Activated CD4-positive, alpha-beta T cell treated with anti-CD3 and anti-CD28 coated beads, Interleukin-2, amount 10 ng/mL, durations not matched to agents 7 days and 5 days (primary cell): ENCODE data around the gene IGFBPL1. TPM values are rescaled to one million over a fixed set of nuclear protein-coding genes. Genes with fewer than 3 reads are reported as not detected.
A peak's percentile ranks its signal among the peaks of the same experiment; 100 is the strongest.

Experiments used
- CTCF ChIA-PET: fragments of 350-600 bp; sonication (Branson Sonifier 250); formaldehyde crosslinking; loops from one replicate; lab custom pipeline; 2021; ENCODE audit warnings: antibody characterized with exemption; lab: Charles Lee
- POLR2A ChIA-PET: fragments of 350-600 bp; sonication (Branson Sonifier 250); formaldehyde crosslinking; loops from one replicate; lab custom pipeline; 2021; ENCODE audit warnings: antibody characterized with exemption; lab: Charles Lee
- DNase-seq: peaks from one replicate; pipeline ENCODE4 v3.0.0-alpha.2; 2020
- H3K27ac Mint-ChIP-seq: one replicate; pipeline ENCODE4 v1.8.0; 2021; ENCODE audit warnings: mild to moderate bottlenecking, moderate library complexity, mixed read lengths
- H3K27me3 Mint-ChIP-seq: one replicate; pipeline ENCODE4 v1.8.0; 2021; ENCODE audit warnings: mixed read lengths
- H3K36me3 Mint-ChIP-seq: one replicate; pipeline ENCODE4 v1.8.0; 2021; ENCODE audit warnings: low read depth, mixed read lengths
- H3K4me1 Mint-ChIP-seq: one replicate; pipeline ENCODE4 v1.8.0; 2021; ENCODE audit warnings: mixed read lengths
- H3K4me3 Mint-ChIP-seq: one replicate; pipeline ENCODE4 v1.8.0; 2021; ENCODE audit warnings: mild to moderate bottlenecking, moderate library complexity, mixed read lengths
- H3K9me3 Mint-ChIP-seq: one replicate; pipeline ENCODE4 v1.8.0; 2021; ENCODE audit warnings: mixed read lengths
- total RNA-seq, 2 experiments: library from RNA; stranded (reverse); gene quantifications; one replicate each; pipeline ENCODE4 v1.2.3, GENCODE V29; 2021

IGFBPL1 gene
- total RNA-seq, 2 experiments from 2014 or later = not detected

DNA sequence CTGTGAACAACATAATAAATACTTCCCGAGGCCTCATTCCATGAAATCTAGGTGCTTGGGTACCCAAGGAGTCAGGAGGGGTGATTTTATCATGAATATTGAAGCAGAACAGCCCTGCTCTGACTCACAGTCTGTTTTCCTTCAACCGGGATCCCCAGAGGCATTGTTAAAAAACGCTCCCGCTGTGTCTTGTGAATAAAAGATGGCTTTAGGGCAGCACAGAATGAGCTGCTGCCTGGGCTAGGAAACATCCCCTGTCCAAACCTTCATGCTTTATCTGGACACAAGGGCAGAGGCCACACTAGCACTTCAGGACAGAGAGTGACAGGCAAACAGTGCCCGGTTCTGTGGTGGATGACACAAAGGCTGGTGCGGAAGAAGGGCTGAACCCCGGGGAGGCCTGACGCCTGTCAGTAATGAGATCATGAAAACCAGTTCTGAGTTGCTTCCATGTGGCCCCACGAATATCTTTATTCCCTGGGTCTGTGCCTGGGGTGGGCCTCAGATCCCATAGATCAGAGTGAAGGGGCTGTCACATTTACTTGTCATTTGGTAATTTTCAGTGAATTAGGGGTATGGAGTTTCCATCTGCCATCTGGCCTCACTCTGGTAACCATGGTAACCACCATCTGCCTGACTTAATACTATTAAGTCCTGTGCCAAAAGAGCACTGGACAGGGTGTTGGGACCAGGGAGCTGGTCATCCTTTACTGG, 2.6 kb downstream of the IGFBPL1 start:
- Mint-ChIP-seq H3K4me1 (peaks cover 6% of the 10 kb centered on the region), H3K27me3 (peaks cover 36% of the 10 kb centered on the region)
- DNase-seq = no peak

GRCh38 chr9:38419181-38419580, 5.1 kb downstream of the IGFBPL1 start:
- POLR2A ChIA-PET = no interaction called here
- CTCF ChIA-PET = no interaction called here
- DNase-seq = no peak
- H3K36me3 Mint-ChIP-seq = no peaks in the 10 kb centered on the region
- H3K27ac Mint-ChIP-seq = no peak overlapping the region
- no peak overlapping the region for H3K4me3 Mint-ChIP-seq
- no peaks in the 10 kb centered on the region for H3K9me3 Mint-ChIP-seq
- peaks cover 22% of the 10 kb centered on the region for H3K27me3 Mint-ChIP-seq
- H3K4me1 Mint-ChIP-seq = peaks cover 3% of the 10 kb centered on the region

More for the DNA sequence above, 2.6 kb downstream of the IGFBPL1 start:
- H3K4me3 Mint-ChIP-seq = no peak overlapping the region
- ChIA-PET POLR2A (no interaction called here), CTCF (no interaction called here)
- no peaks in the 10 kb centered on the region for H3K36me3 Mint-ChIP-seq
- H3K9me3 Mint-ChIP-seq = no peaks in the 10 kb centered on the region
- no peak overlapping the region for H3K27ac Mint-ChIP-seq

- peaks cover under 1% of the 10 kb centered on the region for H3K4me1 Mint-ChIP-seq
- ChIA-PET POLR2A (no interaction called here), CTCF (no interaction called here)
- H3K4me3 Mint-ChIP-seq = no peak overlapping the region
- H3K27ac Mint-ChIP-seq = no peak overlapping the region
- no peak for DNase-seq
- peaks cover 19% of the 10 kb centered on the region for H3K27me3 Mint-ChIP-seq
- H3K36me3 Mint-ChIP-seq = no peaks in the 10 kb centered on the region
- no peaks in the 10 kb centered on the region for H3K9me3 Mint-ChIP-seq
These were observed 5.9 kb downstream of the IGFBPL1 start for GRCh38 chr9:38418366-38418765.

GRCh38 chr9:38417003-38417945, 7.0 kb downstream of the IGFBPL1 start:
- DNase-seq = peak; percentile 51
- Mint-ChIP-seq H3K4me1 (no peaks in the 10 kb centered on the region), H3K36me3 (no peaks in the 10 kb centered on the region), H3K27me3 (peaks cover 8% of the 10 kb centered on the region), H3K4me3 (no peak overlapping the region), H3K27ac (no peak overlapping the region), H3K9me3 (no peaks in the 10 kb centered on the region)
- ChIA-PET CTCF (interaction anchor here (1.2 kb wide), 1 partner anchor 15 kb away, joined by 4 read pairs; no protein-coding TSS in a partner anchor), POLR2A (no interaction called here)

GRCh38 chr9:38416461-38416860, 7.8 kb downstream of the IGFBPL1 start:
- ChIA-PET POLR2A (no interaction called here), CTCF (interaction anchor here (1.2 kb wide), 1 partner anchor 16 kb away, joined by 4 read pairs; no protein-coding TSS in a partner anchor)
- no peaks in the 10 kb centered on the region for H3K36me3 Mint-ChIP-seq
- no peaks in the 10 kb centered on the region for H3K9me3 Mint-ChIP-seq
- no peaks in the 10 kb centered on the region for H3K4me1 Mint-ChIP-seq
- no peak for DNase-seq
- no peak overlapping the region for H3K4me3 Mint-ChIP-seq
- no peak overlapping the region for H3K27ac Mint-ChIP-seq
- H3K27me3 Mint-ChIP-seq = peaks cover 7% of the 10 kb centered on the region

- H3K36me3 Mint-ChIP-seq = no peaks in the 10 kb centered on the region
- no peak overlapping the region for H3K4me3 Mint-ChIP-seq
- DNase-seq = no peak
- POLR2A ChIA-PET = no interaction called here
- CTCF ChIA-PET = interaction anchor here (0.7 kb wide), 1 partner anchor 327 kb away, joined by 3 read pairs; no protein-coding TSS in a partner anchor
- H3K4me1 Mint-ChIP-seq = no peaks in the 10 kb centered on the region
- no peak overlapping the region for H3K27ac Mint-ChIP-seq
- H3K9me3 Mint-ChIP-seq = no peaks in the 10 kb centered on the region
- peaks cover 9% of the 10 kb centered on the region for H3K27me3 Mint-ChIP-seq
These were observed 8.4 kb downstream of the IGFBPL1 start for GRCh38 chr9:38415856-38416255.

GRCh38 chr9:38414040-38414723, 10.1 kb downstream of the IGFBPL1 start:
- H3K27me3 Mint-ChIP-seq = peaks cover 4% of the 10 kb centered on the region
- no peak overlapping the region for H3K4me3 Mint-ChIP-seq
- H3K9me3 Mint-ChIP-seq = no peaks in the 10 kb centered on the region
- no peak overlapping the region for H3K27ac Mint-ChIP-seq
- no peak for DNase-seq
- ChIA-PET CTCF (interaction anchor here (0.5 kb wide), 1 partner anchor 444 kb away, joined by 3 read pairs; no protein-coding TSS in a partner anchor), POLR2A (no interaction called here)
- no peaks in the 10 kb centered on the region for H3K4me1 Mint-ChIP-seq
- no peaks in the 10 kb centered on the region for H3K36me3 Mint-ChIP-seq

DNA sequence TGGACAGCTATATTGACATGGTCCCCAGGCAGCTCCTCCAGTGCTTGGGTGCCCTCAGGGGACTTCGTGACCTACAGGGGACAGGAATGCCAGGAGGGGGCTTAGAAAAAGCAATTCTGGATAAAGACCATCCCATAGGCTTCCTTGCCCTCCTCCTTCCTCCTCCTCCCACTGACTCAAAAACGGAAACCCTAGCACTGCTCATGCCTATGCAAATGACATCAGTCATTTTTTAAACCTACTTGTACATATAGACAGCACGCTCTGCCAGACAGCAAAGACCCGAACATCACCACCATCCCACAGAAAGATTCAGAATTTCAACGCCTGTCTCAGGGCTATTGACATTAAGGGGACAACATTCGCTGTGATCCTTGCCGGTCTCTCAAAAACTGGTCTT, 11.0 kb downstream of the IGFBPL1 start:
- H3K4me1 Mint-ChIP-seq = no peaks in the 10 kb centered on the region
- H3K27ac Mint-ChIP-seq = no peak overlapping the region
- H3K36me3 Mint-ChIP-seq = no peaks in the 10 kb centered on the region
- no peak for DNase-seq
- H3K27me3 Mint-ChIP-seq = peaks cover 4% of the 10 kb centered on the region
- ChIA-PET POLR2A (no interaction called here), CTCF (no interaction called here)
- H3K4me3 Mint-ChIP-seq = no peak overlapping the region
- no peaks in the 10 kb centered on the region for H3K9me3 Mint-ChIP-seq

DNA sequence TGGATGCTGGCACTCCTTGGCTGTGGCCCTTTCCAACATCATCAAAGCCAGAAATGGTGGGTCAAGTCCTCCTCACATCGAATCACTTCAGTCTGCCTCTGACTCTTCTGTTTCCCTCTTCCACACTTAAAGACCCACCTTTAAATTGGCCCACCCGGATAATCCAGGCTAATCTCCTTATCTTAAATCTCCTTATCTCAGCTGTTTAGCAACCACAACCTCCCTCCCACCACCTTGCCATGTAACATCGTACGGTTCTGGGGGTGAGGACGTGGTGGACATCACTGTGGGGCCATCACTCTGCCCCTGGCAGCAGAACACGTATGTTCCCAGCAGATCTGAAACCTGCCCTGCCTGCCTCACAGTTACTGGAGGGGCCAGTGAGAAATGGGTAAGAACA, 11.5 kb downstream of the IGFBPL1 start:
- Mint-ChIP-seq H3K4me3 (no peak overlapping the region), H3K36me3 (no peaks in the 10 kb centered on the region), H3K27ac (no peak overlapping the region), H3K9me3 (no peaks in the 10 kb centered on the region), H3K4me1 (no peaks in the 10 kb centered on the region), H3K27me3 (peaks cover 4% of the 10 kb centered on the region)
- no peak for DNase-seq
- POLR2A ChIA-PET = no interaction called here
- CTCF ChIA-PET = no interaction called here

GRCh38 chr9:38408719-38409118, 15.5 kb downstream of the IGFBPL1 start:
- Mint-ChIP-seq H3K27me3 (peaks cover 15% of the 10 kb centered on the region), H3K4me3 (no peak overlapping the region), H3K9me3 (no peaks in the 10 kb centered on the region), H3K4me1 (no peaks in the 10 kb centered on the region), H3K36me3 (no peaks in the 10 kb centered on the region), H3K27ac (no peak overlapping the region)
- DNase-seq = no peak
- ChIA-PET POLR2A (no interaction called here), CTCF (no interaction called here)

DNA sequence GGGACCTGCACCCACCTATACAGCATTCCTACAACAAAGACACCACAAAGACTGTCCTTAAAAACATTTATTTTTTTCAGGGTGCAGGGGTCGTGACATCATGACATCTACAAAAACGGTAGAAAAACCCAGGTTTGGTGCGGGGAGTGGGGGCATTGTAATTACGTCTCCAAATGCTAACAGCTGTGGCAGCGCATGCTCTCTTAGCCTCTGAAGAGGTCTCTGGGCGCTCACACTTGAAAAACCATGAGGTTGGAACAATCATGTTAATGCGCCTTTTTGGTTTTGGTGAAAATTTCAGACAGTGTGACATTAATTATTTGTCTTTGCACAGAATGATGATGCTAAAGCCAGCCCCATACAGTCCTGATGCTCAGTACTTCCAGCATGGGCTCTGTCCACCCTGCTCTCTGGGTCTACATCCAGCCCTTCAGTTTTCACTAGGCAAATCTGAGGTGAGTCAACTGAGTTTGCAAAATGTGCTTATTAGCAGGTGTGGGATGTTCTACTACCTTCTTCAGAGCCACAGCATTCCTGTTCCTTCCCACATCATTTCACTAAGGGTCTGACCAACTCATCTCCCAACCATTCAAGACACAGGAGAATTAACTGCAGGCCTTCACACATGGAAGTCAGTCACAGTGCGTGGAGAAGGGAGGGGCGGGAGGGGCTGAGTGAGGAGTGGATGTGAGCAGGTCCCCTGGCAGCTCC, 17.6 kb downstream of the IGFBPL1 start:
- CTCF ChIA-PET = no interaction called here
- no peaks in the 10 kb centered on the region for H3K4me1 Mint-ChIP-seq

DNA sequence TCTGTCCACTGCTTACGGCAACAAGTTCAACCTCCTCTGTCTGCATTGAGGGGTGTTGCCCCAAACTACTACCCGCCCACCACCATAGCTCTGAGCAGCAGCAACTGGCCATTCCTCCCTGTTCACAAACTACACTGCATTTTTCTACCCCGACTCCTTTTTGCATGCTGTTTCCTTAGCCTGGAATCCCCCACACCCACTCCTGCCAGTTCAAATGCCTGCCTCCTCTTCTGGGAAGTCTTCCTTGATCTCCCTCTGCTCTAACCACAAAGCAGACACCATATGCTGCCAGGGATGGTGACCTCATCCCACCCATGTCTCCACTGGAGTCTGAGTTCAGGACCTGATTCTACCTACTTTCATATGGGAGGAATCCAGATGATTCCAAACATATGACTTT, 18.5 kb downstream of the IGFBPL1 start:
- Mint-ChIP-seq H3K4me1 (no peaks in the 10 kb centered on the region), H3K36me3 (no peaks in the 10 kb centered on the region), H3K9me3 (no peaks in the 10 kb centered on the region), H3K4me3 (no peak overlapping the region), H3K27ac (no peak overlapping the region), H3K27me3 (peaks cover 13% of the 10 kb centered on the region)
- ChIA-PET POLR2A (no interaction called here), CTCF (no interaction called here)
- DNase-seq = no peak

More for the DNA sequence above, 17.6 kb downstream of the IGFBPL1 start:
- no peaks in the 10 kb centered on the region for H3K36me3 Mint-ChIP-seq
- H3K4me3 Mint-ChIP-seq = no peak overlapping the region
- H3K27ac Mint-ChIP-seq = no peak overlapping the region
- H3K9me3 Mint-ChIP-seq = no peaks in the 10 kb centered on the region
- POLR2A ChIA-PET = no interaction called here
- peaks cover 14% of the 10 kb centered on the region for H3K27me3 Mint-ChIP-seq
- no peak for DNase-seq
